Neural progenitor cell (in vitro differentiated cells): Measurements from ENCODE around the gene CDC42SE2. TPM values are rescaled to one million over a fixed set of nuclear protein-coding genes. Genes with fewer than 3 reads are reported as not detected.

Source experiments
- DNase-seq: peaks from one replicate; pipeline ENCODE4 v3.0.0-alpha.2; 2016; ENCODE audit warnings: low spot score
- H2AFZ ChIP-seq: fragments of 200-600 bp; sonication (generic); replicated peaks from 2 replicates; pipeline ENCODE4 v1.6.1; 2016; ENCODE audit warnings: antibody characterized with exemption
- H3F3A ChIP-seq: fragments of 200-600 bp; sonication (generic); 2 replicates; pipeline ENCODE4 v1.6.1; 2016; ENCODE audit warnings: antibody characterized with exemption, low read depth
- H3K27ac ChIP-seq: fragments of 200-600 bp; sonication (generic); 2 replicates; pipeline ENCODE4 v1.5.1; 2016; ENCODE audit warnings: mild to moderate bottlenecking
- H3K27me3 ChIP-seq: fragments of 200-600 bp; sonication (generic); 2 replicates; pipeline ENCODE4 v1.6.1; 2016; ENCODE audit warnings: mild to moderate bottlenecking, moderate library complexity
- H3K36me3 ChIP-seq: fragments of 200-600 bp; sonication (generic); 2 replicates; pipeline ENCODE4 v1.5.1; 2016
- H3K4me1 ChIP-seq: fragments of 200-600 bp; sonication (generic); 2 replicates; pipeline ENCODE4 v1.6.1; 2016; ENCODE audit warnings: mixed run types
- H3K4me2 ChIP-seq: fragments of 200-600 bp; sonication (generic); 2 replicates; pipeline ENCODE4 v1.6.1; 2016
- H3K4me3 ChIP-seq: fragments of 200-600 bp; sonication (generic); 2 replicates; pipeline ENCODE4 v1.5.1; 2016
- H3K79me2 ChIP-seq: fragments of 200-600 bp; sonication (generic); 2 replicates; pipeline ENCODE4 v1.6.1; 2016; ENCODE audit warnings: low read depth
- H3K9ac ChIP-seq: fragments of 200-600 bp; sonication (generic); 2 replicates; pipeline ENCODE4 v1.6.1; 2016
- H3K9me3 ChIP-seq: fragments of 200-600 bp; sonication (generic); 2 replicates; pipeline ENCODE4 v1.5.1; 2016; ENCODE audit warnings: low read depth
- H4K20me1 ChIP-seq: fragments of 200-600 bp; sonication (generic); 2 replicates; pipeline ENCODE4 v1.6.1; 2016; ENCODE audit warnings: low read depth
- H3K27ac Mint-ChIP-seq: 3 replicates; pipeline ENCODE4 v1.8.0; 2021; ENCODE audit warnings: mixed read lengths
- H3K27me3 Mint-ChIP-seq: 2 replicates; pipeline ENCODE4 v1.8.0; 2022; ENCODE audit warnings: low read depth, mild to moderate bottlenecking, inconsistent platforms, moderate library complexity, mixed read lengths; ENCODE audit not compliant: insufficient read depth
- H3K36me3 Mint-ChIP-seq: 3 replicates; pipeline ENCODE4 v1.8.0; 2021; ENCODE audit warnings: mixed read lengths
- H3K4me1 Mint-ChIP-seq: 3 replicates; pipeline ENCODE4 v1.8.0; 2021; ENCODE audit warnings: mixed read lengths
- H3K4me3 Mint-ChIP-seq: 3 replicates; pipeline ENCODE4 v1.8.0; 2021; ENCODE audit warnings: mild to moderate bottlenecking, moderate library complexity, mixed read lengths
- H3K9me3 Mint-ChIP-seq: 3 replicates; pipeline ENCODE4 v1.8.0; 2020; ENCODE audit warnings: mixed read lengths
- CTCF ChIP-seq: fragments of 200-600 bp; sonication (generic); IDR thresholded peaks from 2 replicates; pipeline ENCODE4 v1.5.1; 2017; ENCODE audit warnings: antibody characterized with exemption, mild to moderate bottlenecking
- EZH2 ChIP-seq: fragments of 200-600 bp; sonication (generic); IDR thresholded peaks from 2 replicates; pipeline ENCODE4 v1.6.1; 2017; ENCODE audit warnings: antibody characterized with exemption, mild to moderate bottlenecking, moderate library complexity
- EZH2phosphoT487 ChIP-seq: fragments of 200-600 bp; sonication (generic); IDR thresholded peaks from 2 replicates; pipeline ENCODE4 v1.6.1; 2017; ENCODE audit warnings: antibody characterized with exemption
- total RNA-seq: library from RNA; depleted of rRNA; stranded (reverse); fragments of >200 nt; gene quantifications from 2 replicates; pipeline ENCODE4 v1.2.3, GENCODE V29; 2015; ENCODE audit warnings: low replicate concordance

Gene CDC42SE2
- total RNA-seq, 1 donor from 2014 or later, result 79.9 TPM

GRCh38 chr5:131220566-131220965, 43.3 kb upstream of the CDC42SE2 start:
- Mint-ChIP-seq H3K9me3 (no peaks in the 10 kb centered on the region), H3K36me3 (no peaks in the 10 kb centered on the region), H3K4me3 (no peak overlapping the region), H3K27me3 (no peaks in the 10 kb centered on the region), H3K4me1 (no peaks in the 10 kb centered on the region), H3K27ac (no peak overlapping the region)
- H3F3A ChIP-seq, result no peaks in the 10 kb centered on the region
- H3K4me1 ChIP-seq, result no peaks in the 10 kb centered on the region
- H3K36me3 ChIP-seq, result no peaks in the 10 kb centered on the region
- H3K4me2 ChIP-seq, result no peak overlapping the region
- DNase-seq, result no peak
- no peaks in the 10 kb centered on the region for H3K27me3 ChIP-seq
- H3K27ac ChIP-seq, result no peak overlapping the region
- no peak overlapping the region for H3K4me3 ChIP-seq
- H3K9ac ChIP-seq, result no peak overlapping the region
- no peaks in the 10 kb centered on the region for H3K79me2 ChIP-seq
- H2AFZ ChIP-seq, result no peak overlapping the region
- no peak for TF ChIP-seq EZH2
- no peak for TF ChIP-seq CTCF
- TF ChIP-seq EZH2phosphoT487, result no peak
- no peaks in the 10 kb centered on the region for H4K20me1 ChIP-seq
- no peaks in the 10 kb centered on the region for H3K9me3 ChIP-seq

GRCh38 chr5:131221008-131221703, 42.7 kb upstream of the CDC42SE2 start:
- H3K9ac ChIP-seq, result no peak overlapping the region
- Mint-ChIP-seq H3K27me3 (no peaks in the 10 kb centered on the region), H3K4me1 (no peaks in the 10 kb centered on the region), H3K4me3 (no peak overlapping the region), H3K9me3 (no peaks in the 10 kb centered on the region), H3K27ac (no peak overlapping the region), H3K36me3 (no peaks in the 10 kb centered on the region)
- H3K9me3 ChIP-seq, result no peaks in the 10 kb centered on the region
- TF ChIP-seq CTCF (no peak), EZH2 (no peak)
- H3K4me2 ChIP-seq, result no peak overlapping the region
- no peaks in the 10 kb centered on the region for H3K27me3 ChIP-seq
- H3K79me2 ChIP-seq, result no peaks in the 10 kb centered on the region
- no peaks in the 10 kb centered on the region for H3K36me3 ChIP-seq
- DNase-seq, result no peak
- H3K4me1 ChIP-seq, result no peaks in the 10 kb centered on the region
- H3K27ac ChIP-seq, result no peak overlapping the region
- no peaks in the 10 kb centered on the region for H4K20me1 ChIP-seq
- no peak overlapping the region for H2AFZ ChIP-seq
- H3F3A ChIP-seq, result no peaks in the 10 kb centered on the region
- H3K4me3 ChIP-seq, result no peak overlapping the region

- Histone ChIP-seq H3K4me3 (no peak overlapping the region), H3K36me3 (no peaks in the 10 kb centered on the region), H3K79me2 (no peaks in the 10 kb centered on the region), H3K27ac (no peak overlapping the region), H3K4me1 (no peaks in the 10 kb centered on the region), H2AFZ (no peak overlapping the region), H4K20me1 (no peaks in the 10 kb centered on the region), H3K4me2 (no peak overlapping the region), H3K9ac (no peak overlapping the region), H3K9me3 (no peaks in the 10 kb centered on the region), H3K27me3 (no peaks in the 10 kb centered on the region), H3F3A (no peaks in the 10 kb centered on the region)
- no peak for TF ChIP-seq EZH2phosphoT487
- no peak for TF ChIP-seq CTCF
- H3K36me3 Mint-ChIP-seq, result no peaks in the 10 kb centered on the region
- no peak overlapping the region for H3K4me3 Mint-ChIP-seq
- H3K27me3 Mint-ChIP-seq, result no peaks in the 10 kb centered on the region
- H3K4me1 Mint-ChIP-seq, result no peaks in the 10 kb centered on the region
- no peaks in the 10 kb centered on the region for H3K9me3 Mint-ChIP-seq
- DNase-seq, result no peak
- H3K27ac Mint-ChIP-seq, result no peak overlapping the region
Measured at GRCh38 chr5:131221888-131222287, 42.0 kb upstream of the CDC42SE2 start.
